RWPE2 (cell line): Measurements from ENCODE around the gene MESP1.

Source experiments
- ATAC-seq: fragments of 200-7000 bp; cut with Tn5 transposase; 3 replicates; pipeline ENCODE4 v1.9.1; 2021; ENCODE audit warnings: low read depth
- DNase-seq: peaks from one replicate; pipeline ENCODE4 v3.0.0-alpha.2; 2020; ENCODE audit warnings: low spot score
- H3K27ac ChIP-seq: fragments of 450-650 bp; 2 replicates; pipeline ENCODE4 v1.5.1; 2017; ENCODE audit warnings: mild to moderate bottlenecking; ENCODE audit not compliant: poor library complexity, severe bottlenecking
- H3K27me3 ChIP-seq: fragments of 250-450 bp; sonication (Bioruptor Pico); 2 replicates; pipeline ENCODE4 v1.5.1; 2021; ENCODE audit warnings: mild to moderate bottlenecking, moderate library complexity; ENCODE audit not compliant: insufficient read depth, poor library complexity, severe bottlenecking
- H3K36me3 ChIP-seq: fragments of 250-450 bp; sonication (Bioruptor Pico); 2 replicates; pipeline ENCODE4 v1.5.1; 2020; ENCODE audit warnings: low read depth, mild to moderate bottlenecking, moderate library complexity
- H3K4me1 ChIP-seq: fragments of 250-450 bp; sonication (Bioruptor Pico); 2 replicates; pipeline ENCODE4 v1.5.1; 2021; ENCODE audit warnings: mild to moderate bottlenecking, moderate library complexity; ENCODE audit not compliant: insufficient read depth, poor library complexity, severe bottlenecking
- H3K4me3 ChIP-seq: fragments of 250-450 bp; sonication (Bioruptor Pico); 2 replicates; pipeline ENCODE4 v1.5.1; 2021; ENCODE audit warnings: mild to moderate bottlenecking, moderate library complexity; ENCODE audit not compliant: severe bottlenecking
- H3K9me3 ChIP-seq: fragments of 250-450 bp; sonication (Bioruptor Pico); 2 replicates; pipeline ENCODE4 v1.5.1; 2021; ENCODE audit warnings: mild to moderate bottlenecking, moderate library complexity; ENCODE audit not compliant: severe bottlenecking
- CTCF ChIP-seq: fragments of 450-650 bp; IDR thresholded peaks from one replicate; pipeline ENCODE4 v1.5.1; 2017; ENCODE audit warnings: mild to moderate bottlenecking, moderate library complexity; ENCODE audit not compliant: poor library complexity, severe bottlenecking

Gene MESP1

GRCh38 chr15:89768071-89768500 lies 17.0 kb upstream of the MESP1 start:
- Histone ChIP-seq H3K27ac (no peak overlapping the region), H3K9me3 (no peaks in the 10 kb centered on the region), H3K27me3 (no peaks in the 10 kb centered on the region), H3K4me1 (no peaks in the 10 kb centered on the region), H3K4me3 (no peak overlapping the region), H3K36me3 (no peaks in the 10 kb centered on the region)
- TF ChIP-seq CTCF, result no peak
- ATAC-seq (no peak), DNase-seq (no peak)

GRCh38 chr15:89767411-89767915 lies 16.4 kb upstream of the MESP1 start:
- Histone ChIP-seq H3K9me3 (no peaks in the 10 kb centered on the region), H3K27ac (no peak overlapping the region), H3K4me1 (peaks cover under 1% of the 10 kb centered on the region), H3K27me3 (no peaks in the 10 kb centered on the region), H3K4me3 (no peak overlapping the region), H3K36me3 (no peaks in the 10 kb centered on the region)
- DNase-seq (no peak), ATAC-seq (peak; percentile 4; the same call in 1 of the 3 replicates)
- TF ChIP-seq CTCF, result no peak

- TF ChIP-seq CTCF, result no peak
- H3K4me3 ChIP-seq, result no peak overlapping the region
- peaks cover 6% of the 10 kb centered on the region for H3K4me1 ChIP-seq
- H3K27ac ChIP-seq, result no peak overlapping the region
- H3K9me3 ChIP-seq, result no peaks in the 10 kb centered on the region
- H3K36me3 ChIP-seq, result no peaks in the 10 kb centered on the region
- no peaks in the 10 kb centered on the region for H3K27me3 ChIP-seq
- ATAC-seq (peak; percentile 9; the same call in 2 of the 3 replicates), DNase-seq (no peak)
These were observed 15.6 kb upstream of the MESP1 start for GRCh38 chr15:89766357-89767311.

- Histone ChIP-seq H3K4me1 (peaks cover 6% of the 10 kb centered on the region), H3K36me3 (no peaks in the 10 kb centered on the region), H3K4me3 (no peak overlapping the region), H3K9me3 (no peaks in the 10 kb centered on the region), H3K27ac (no peak overlapping the region), H3K27me3 (no peaks in the 10 kb centered on the region)
- ATAC-seq, result no peak
- TF ChIP-seq CTCF, result no peak
- DNase-seq, result no peak
These were observed 14.6 kb upstream of the MESP1 start for GRCh38 chr15:89765694-89766093.
